G401 (cell line): ENCODE data around the gene PRXL2B. TPM values are rescaled to one million over a fixed set of nuclear protein-coding genes. Genes with fewer than 3 reads are reported as not detected.

Experiments used
- DNase-seq: peaks from one replicate; pipeline ENCODE4 v3.0.0-alpha.2; 2015; ENCODE audit warnings: low spot score
- in situ Hi-C: cut with HindIII; loops from 2 replicates; pipeline ENCODE4 v1.10.0; 2016; ENCODE audit warnings: low sequenced_read_pairs, mixed read lengths
- total RNA-seq: library from RNA; depleted of rRNA; stranded (reverse); fragments of >200 nt; shearing (Covaris generic); gene quantifications from 2 replicates; pipeline ENCODE4 v1.2.3, GENCODE V29; 2014

PRXL2B gene
- total RNA-seq, 1 experiment from 2014 or later: 26.9 TPM

DNA sequence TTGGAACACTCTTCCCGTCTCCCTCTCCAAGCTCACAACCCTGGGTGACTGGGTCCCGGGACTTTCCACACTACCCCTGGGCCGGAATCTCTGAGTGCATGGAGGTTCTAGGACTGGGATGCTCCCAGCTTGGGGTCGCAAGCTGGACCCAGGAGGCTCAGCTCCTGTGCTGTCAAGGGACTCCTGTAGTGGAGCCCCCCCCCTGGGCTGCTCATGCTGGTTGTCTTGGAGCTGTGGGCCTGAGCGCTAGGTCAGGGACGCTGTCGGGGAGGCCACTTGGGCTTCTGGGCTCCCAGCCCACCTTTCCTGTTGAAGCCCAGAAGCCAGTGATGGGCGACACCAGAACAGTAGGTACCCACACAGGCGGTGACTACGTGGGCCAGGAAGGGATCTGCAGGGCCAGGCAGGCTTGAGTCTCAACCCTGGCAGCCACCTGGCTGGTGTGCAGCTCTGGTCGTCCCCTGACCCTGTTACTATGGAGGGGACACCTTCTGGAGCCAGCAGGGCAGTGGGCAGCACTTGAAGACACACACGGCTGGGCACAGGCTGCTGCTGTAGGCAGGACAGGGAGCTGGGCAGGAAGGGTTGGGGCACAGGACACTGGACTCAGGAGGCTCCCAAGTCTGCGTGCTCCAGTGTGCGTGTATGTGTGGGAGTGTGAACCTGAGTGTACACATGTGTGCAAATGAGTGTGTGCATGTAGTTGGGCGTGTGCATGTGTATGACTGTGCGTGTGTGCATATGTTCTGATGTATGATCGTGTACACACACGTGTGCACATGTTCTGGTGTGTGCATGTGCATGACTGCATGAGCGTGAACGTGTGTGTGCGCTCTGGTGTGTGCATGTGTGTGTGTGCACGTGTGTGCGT is 43.3 kb downstream of the PRXL2B start:
- in situ Hi-C loops: no loop called here
- no peak for DNase-seq

DNA sequence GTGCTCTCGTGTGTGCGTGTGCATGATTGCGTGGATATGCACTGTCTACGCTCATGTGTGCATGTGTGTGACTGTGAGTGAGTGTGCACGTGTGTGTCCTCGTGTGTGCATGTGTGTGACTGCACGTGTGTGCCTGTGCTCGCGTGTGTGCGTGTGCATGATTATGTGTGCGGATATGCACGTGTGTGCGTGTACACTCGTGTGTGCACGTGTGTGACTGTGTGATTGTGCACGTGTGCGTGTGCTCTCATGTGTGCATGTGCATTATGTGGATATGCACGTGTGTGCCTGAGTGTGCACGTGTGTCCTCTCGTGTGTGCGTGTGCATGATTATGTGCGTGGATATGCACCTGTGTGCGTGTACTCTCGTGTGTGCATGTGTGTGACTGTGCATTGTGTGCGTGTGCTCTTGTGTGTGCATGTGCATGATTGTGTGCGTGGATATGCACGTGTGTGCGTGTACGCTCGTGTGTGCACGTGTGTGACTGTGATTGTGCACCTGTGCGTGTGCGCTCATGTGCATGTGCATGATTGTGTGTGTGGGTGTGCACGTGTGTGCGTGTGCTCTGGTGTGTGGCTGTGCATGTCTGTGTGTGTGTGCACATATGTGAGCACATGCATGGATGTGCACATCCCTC is 44.0 kb downstream of the PRXL2B start:
- no peak for DNase-seq
- in situ Hi-C loops: no loop called here

DNA sequence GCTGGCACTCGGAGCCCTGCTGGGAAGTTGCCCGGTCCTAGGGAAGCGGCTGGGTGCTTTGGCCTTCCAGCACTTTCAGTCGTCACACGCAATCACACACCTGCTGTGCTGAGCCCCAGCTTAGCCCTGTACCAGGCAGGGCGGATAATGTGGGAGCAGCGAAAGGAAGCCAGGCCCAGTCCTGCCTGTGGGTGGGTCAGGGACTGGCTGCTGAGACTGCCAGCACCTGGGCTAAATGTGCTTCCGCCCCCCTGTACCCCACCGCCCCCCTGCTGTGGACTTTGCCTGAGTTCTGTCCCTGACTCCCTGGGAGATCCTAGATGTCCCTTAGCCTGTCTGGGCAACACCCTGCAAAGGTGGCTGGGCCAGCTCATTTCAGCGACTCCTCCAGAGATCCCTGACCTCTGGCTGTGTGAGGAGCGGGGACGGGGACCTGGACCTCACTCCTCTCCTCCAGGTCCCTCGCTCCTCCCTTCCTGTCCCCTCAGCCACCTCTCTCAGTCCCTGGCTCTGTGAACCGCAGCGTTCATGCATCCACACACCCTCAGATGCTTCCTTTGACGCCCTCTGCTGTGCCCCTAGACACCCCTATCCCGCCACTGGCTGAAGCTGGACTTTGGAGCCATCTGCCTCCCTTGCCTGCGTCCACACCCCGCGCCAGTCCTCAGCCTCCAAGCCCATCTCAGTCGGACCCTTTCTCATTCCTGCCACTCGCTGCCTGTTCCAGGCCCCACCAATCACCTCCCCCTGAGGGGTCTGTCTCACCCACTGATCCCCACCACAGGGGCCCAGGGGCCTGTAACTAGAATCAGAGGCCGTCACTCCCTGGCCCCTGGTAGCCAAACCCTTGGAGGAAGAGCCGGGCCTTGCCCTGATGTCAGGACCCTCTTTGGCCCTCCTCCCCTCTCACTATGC is 44.8 kb downstream of the PRXL2B start:
- no peak for DNase-seq
- in situ Hi-C loops: no loop called here

DNA sequence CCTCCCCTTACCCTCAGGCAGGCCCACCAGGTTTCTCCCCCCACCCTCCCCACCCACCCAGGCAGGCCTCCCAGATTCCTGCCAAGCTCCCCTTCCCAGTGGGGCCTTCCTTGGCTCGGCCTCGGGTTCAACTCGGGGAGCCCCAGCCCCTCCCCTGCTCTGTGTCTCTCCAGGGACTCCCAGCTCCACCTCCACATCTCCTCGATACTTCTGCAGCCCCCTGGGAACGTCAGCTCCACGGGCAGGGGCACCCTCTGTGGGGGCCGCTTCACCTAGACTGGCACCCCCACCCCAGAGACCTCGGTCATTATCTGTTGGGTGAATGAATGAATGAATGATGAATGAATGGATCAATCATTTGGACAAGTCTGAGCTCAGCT is 45.5 kb downstream of the PRXL2B start:
- in situ Hi-C loops: no loop called here
- no peak for DNase-seq

DNA sequence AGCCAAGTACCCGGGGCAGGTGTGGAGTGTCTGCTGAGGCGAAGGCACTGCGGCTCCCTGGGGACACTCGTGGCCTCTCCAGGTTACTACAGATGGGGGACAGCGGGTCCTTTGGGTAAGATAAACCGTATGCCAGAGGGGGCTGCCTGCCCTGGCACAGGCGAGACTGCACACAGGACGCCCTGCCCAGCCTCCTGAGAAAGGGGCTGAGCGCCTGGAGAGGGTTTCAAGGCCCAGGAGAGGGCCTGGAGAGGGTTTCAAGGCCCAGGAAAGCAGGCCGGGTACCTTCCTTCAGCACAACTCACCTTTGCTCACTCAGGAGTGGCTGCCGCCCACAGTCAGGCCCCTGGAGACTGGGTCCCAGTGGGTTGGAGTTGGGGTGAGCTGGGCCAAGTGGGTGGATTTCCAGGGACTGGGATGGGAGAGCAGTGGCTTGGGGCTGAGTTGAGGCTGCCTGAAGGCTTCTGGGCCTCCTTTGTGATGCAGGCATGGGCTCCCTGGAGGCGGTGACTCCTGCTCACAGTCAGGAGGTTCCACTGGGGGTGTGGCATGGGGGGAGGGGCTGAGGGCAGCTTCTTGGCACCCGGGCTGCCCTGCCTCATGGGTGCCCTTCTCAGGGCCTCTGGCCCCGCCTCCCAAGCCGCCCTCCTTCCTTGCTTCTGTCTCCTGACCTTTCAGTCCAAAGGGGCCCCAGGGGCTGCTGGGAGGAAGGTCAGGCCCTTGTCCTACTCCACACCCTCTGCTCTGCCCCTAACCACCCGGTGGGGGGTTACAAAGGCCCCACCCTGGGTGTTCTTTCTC is 46.2 kb downstream of the PRXL2B start, which contains the start of gene MMEL1:
TSS of gene MMEL1 (minus strand) at position 456 of the 801 bp plus-strand sequence. CDS start 3,532 bp downstream, outside the sequence.
- in situ Hi-C loops: no loop called here
- no peak for DNase-seq

DNA sequence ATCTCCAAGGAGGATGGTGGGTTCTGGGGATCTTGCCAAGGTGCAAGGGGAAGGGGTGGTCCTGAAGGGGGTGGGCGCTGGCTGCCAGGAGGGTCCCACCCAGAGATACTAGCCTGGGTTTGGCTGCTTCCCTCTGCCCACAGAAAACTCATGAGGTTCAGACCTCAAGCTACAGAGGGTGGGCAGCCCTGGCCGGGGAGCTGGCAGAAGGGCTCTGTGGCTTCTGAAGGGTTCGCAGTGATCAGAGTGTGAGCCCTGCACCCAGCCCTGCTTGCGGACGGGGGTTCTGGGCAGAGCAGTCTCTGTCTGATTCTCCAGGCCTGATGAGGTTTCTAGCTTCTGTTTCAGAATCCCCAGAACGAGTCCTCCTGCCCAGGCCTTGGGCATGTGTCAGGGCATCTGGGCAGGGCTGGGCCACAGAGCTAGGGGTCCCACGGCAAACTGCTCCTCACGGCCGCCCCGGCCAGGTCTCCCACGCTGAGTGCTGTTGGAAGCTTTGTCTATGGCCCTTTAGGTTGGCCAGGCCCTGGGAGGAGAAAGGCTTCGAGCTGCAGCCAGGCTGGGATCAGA is 46.9 kb downstream of the PRXL2B start:
- in situ Hi-C loops: no loop called here
- DNase-seq: no peak

DNA sequence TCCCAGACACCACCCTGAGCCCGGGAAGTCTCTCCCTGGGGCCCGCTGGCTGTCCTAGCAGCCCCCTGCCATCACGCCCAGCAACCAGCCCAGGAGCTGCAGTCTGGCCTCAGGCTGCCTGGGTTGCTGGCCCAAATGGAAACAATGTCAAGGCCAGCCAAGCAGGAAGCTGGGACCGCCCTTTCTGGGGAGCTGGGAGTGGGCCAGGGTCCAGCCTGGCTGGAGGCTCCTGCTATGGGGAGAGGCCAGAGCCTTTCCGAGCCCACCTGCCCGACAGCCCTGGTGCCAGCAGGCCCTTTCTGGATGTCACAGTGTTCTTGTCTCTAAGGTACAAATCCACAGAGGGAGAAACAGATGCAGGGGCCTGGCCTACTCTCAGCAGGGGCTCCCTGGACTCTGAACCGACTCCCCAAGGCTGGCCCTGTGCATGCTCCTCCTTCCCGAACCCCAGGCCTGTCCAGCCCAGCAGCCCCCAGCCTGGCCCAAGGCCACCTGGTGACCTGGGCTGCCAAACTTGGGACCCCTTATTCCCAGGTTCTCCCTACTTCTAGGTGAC is 47.4 kb downstream of the PRXL2B start:
- in situ Hi-C loops: no loop called here
- DNase-seq: no peak

DNA sequence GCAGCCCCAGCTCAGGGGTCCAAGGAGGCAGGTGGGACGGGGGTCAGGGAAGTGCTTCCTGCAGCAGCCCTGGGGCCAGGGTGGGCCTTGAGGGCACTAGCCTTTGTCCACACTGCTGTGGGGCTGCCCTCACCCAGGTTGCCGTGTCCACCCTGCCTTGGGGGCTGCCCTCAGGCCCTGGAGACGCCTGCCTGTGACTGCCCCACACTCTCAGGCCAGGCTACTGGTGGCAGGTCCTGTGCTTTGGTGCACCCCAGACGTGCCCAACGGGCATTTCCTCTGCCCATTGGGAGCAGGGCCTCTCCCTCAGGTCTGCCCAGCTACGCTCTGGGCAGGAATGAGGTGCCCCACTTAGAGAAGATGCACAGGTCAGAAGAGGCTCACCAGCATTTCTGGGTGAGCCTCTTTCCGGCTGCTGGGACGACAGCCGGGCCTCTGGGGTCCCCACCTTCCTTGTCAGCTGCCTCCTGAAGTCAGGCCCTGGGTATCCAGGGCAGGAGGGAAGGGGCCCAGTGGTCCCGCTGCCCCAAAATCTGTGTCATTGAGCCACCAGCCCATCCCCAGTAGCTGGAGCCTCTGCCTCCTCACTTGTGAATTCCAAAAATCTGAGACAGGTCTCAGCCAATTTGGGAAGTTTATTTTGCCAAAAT is 48.9 kb downstream of the PRXL2B start:
- in situ Hi-C loops: no loop called here
- no peak for DNase-seq

DNA sequence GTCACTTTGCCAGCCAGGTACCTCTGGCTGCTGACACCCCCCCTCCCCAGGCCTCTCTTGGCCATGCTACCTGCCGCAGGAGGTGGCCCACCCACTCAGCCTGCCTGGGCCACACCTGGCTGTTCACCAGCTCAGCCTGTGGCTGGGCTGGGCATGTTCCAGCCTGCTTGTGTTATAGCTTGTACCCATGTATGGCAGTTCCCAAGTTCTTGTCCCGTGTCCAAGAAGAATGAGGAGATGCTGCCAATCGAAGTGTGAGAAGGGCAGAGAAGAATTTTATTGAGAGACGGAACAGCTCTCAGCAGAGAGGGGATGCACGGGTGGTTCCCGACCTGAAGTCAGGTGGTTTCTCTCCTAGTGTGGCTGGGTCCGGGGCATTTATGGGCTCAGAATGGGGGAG is 50.2 kb downstream of the PRXL2B start:
- in situ Hi-C loops: no loop called here
- no peak for DNase-seq

DNA sequence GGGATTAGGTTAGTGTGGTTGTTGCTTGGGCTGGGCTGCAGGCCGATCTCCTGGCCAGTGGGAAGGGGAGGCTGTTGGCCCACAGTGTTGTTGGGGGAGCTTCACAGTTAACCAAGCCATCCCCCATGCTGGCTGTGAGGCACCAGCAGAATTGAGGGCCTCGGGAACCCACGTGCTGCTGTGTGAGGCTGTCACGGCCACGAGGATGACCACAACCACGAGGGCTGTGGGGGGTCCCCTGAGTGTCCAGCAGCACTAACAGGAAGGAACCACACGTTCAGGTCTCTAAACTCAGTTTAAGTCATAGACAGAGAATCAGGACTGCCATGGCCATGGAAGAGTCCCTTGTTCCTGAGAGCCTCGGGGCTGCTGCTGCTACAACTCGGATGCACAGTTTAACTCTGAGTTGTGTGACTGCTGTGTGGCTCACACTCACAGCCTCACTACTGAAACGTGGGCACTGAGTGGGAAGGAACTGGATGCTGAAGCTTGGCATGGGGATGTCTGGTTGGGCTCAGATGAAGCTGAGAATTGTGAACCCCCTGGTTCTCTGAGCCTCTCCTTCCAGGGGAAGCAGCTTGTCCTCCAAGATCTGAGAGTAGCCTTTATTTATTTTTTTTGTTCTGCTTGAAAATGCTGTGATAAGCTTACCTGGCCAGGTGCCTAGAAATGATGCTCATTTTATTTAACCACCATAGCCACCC is 51.0 kb downstream of the PRXL2B start:
- DNase-seq: no peak
- in situ Hi-C loops: no loop called here

DNA sequence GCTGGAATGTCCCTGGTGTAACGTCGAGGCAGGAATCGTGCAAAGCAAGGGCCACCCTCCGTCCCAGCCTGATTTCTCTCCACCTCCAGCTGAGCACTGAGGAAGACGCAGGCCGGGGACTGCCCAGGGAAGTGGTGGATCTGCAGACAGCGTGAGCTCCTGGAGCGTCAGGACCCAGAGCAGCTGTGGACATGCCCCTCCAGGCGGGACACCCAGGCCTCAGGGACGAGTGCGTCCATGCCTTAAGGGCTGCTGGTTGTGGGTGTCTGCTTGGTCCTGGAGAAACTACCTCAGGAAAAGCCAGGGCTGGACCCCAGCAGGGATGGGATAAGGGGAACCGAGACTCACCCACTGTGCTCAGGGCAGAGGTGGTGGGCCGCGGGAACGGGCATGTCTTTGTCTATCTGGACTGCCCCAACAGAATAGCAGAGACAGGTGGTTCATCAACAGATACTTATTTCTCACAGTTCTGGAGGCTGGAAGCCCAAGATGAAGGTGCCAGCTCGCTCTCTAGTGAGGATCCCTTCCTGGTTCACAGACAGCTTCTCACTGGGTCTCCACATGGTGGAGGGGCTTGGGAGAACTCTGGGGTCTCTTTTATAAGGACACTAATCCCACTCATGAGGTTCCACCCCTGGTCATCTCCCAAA is 52.0 kb downstream of the PRXL2B start:
- no peak for DNase-seq
- in situ Hi-C loops: no loop called here

DNA sequence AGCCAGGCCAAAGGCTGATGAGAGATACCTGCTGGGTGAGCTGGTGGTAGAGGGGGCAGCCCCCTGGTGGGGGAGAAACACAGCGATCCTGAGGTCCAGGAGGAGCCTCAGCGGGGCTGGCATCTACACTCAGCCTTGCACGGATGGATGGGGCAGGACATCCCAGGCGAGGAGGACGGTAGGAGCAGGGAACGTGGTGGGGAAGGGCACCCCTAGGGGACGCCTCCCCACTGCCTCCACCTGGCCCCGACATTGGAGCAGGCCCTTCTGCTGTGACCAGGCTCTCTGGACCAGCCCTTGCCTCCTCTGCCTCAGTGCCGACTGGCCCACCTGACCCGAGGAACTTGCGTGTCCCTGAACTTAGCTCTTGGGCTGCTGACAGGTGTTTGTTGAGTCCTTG is 52.6 kb downstream of the PRXL2B start:
- no peak for DNase-seq
- in situ Hi-C loops: no loop called here

DNA sequence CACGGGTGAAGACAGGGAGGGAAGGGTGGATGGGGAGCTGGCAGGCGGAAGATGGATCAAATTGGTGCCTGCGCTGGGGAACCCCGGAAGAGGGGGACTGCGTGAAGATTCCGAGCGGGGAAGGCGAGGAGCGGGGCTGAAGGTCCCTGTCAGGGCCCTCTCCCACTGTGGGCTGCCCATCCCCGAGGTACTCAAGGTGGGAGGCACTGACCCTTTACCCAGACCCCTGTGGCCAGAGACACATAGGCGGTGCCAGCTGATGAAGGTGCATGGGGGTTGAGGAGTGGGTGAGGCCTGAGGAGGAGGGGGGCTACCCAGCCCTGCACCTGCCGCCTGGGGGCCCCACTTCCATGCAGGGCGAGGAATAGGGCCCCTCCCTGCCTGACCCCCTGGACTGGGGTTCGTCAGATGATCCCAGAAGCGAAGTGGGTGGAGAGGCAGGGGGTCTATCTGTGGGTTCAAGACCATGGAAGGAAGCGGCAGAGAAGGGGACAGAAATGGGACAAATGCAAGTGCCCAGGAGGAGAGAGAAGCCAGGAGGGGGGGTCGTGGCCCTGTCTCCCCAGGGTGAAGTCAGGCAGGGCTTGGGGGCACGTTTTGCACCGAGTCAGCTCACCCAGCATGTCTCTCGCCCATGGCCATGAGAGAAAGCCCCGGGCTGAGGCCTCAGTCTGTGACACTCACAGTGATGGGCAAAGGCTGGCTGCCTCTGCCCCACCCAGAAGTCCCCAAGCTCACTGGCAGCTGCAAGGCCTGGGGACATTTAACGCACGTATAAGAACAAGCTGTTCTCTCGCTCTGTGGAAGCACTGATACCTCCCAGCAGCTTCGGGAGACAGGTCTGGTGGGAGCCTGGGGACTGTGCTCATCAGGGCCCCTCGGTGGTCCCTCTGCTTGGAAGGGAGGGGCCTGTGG is 53.3 kb downstream of the PRXL2B start:
- in situ Hi-C loops: no loop called here
- DNase-seq: no peak

DNA sequence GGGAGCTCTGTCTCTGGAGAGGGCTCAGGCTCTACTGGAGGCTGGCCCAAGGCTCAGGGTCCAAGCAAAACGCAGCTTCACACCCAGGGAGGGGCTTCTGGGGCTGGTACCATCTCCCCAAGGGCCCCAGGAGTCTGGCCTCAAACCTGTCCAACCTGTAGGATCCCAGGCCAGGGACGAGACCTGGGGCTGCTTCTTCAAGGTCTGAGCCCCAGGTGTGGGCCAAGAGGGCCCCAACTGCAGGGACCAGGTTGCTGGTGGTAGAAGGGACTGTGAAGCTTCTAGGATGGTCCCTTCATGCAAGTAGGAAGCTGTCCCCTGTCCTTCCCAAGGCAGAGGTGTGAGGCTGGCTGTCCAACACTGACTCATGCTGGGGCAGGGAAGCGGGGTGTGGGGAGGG is 54.0 kb downstream of the PRXL2B start:
- no peak for DNase-seq
- in situ Hi-C loops: no loop called here
